Activated gamma-delta T cell treated with anti-CD3 and anti-CD28 coated beads, Interleukin-2, amount 50 U/mL, for 16 hours (primary cell): Measurements from ENCODE around the gene ZDHHC14.
"Not testable (repeated sequence)": the region's sequence is repeated elsewhere in the genome, so short reads cannot be mapped to it uniquely, and the experiment has no call there.

Experiments
- DNase-seq: peaks from one replicate; pipeline ENCODE4 v3.0.0-alpha.2; 2020; ENCODE audit warnings: low read depth

ZDHHC14 gene

DNA sequence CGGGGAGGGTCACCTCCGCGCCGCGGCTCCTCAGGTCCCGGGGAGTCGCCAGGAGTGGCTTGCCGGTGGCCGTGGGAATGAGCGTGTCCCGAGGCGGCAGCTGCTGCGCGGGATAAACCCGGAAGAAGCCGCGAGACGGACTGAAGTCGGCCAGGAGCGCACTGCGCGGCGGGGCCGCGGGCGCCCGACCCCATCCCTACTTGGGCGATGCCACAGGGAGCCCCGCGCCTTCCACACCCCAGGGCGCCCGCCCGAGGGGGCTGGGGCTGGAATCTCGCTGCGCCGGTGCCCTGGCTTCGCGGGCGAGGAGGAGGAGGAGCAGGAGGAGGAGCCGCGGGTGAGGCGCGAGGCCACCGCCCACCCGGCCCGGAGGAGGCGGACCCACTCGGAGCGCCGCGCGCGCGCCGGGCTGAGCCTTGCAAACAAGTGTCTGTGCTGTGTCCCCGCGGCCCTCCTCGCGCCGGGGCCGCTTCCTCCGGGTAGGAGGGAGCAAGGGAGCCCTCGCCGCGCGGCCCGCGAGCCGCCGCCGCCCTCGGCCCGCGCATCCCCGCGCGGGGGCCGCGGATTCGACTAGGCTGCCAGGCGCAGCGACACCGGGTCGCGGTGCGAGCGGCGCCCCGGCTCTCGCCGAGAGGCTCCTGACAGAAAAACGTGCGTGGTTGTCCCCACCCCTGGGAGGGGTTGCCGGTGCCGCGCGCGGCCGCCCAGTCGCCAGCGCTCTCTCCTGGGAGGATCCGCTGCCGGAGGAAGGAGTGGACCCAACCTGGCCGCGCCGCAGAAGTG is at the start of gene ZDHHC14:
Gene ZDHHC14 (plus strand): TSS at position 412 of the 783 bp plus-strand sequence.
- peak; percentile 82 for DNase-seq

GRCh38 chr6:157332813-157333212 is 48.2 kb upstream of the ZDHHC14 start:
- DNase-seq, result no peak

DNA sequence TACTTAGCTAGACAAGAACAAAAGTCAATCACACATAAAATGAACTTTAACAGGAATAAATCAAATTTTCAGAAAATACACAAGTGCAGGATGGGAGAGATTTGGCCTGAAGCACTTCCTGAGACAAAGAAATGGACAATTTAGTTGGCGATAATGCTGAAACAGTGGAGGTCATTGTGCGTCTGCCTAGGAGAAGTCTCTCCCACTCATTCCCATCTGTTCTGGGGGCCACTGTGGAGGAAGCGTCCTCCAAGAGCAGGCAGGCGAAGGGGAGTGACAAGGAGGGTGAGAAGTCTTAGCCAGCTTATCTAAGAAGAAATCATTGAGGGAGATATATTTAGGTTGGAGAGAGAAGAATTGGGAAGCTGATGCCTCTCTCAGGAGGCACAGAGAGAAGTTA is 47.5 kb upstream of the ZDHHC14 start:
- no peak for DNase-seq

GRCh38 chr6:157333956-157334355 is 47.0 kb upstream of the ZDHHC14 start:
- DNase-seq, result no peak

- no peak for DNase-seq
Observed at GRCh38 chr6:157335829-157336228, 45.2 kb upstream of the ZDHHC14 start.

- DNase-seq, result not testable (repeated sequence)
Observed at GRCh38 chr6:157337276-157337675, 43.7 kb upstream of the ZDHHC14 start.

DNA sequence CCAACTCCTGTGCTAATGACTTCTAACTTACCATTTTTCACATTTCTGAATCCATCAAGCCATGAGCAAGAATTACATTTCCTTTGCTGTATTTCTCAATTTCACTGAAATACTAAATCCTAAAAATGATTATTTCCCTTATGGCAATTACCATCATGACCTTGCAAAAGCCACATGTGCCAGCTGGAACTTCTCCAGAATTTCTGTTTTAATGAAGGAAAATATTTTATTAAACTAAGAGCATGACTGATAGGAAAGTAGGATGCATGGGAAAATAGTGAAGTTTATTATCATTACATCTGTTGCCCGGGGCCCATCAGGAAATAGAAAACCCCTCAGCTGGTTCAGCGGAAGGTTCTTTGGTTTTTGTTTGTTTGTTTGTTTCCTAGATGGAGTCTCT is 43.2 kb upstream of the ZDHHC14 start:
- no peak for DNase-seq

- DNase-seq, result no peak
Observed at GRCh38 chr6:157339432-157339831, 41.6 kb upstream of the ZDHHC14 start.

GRCh38 chr6:157343732-157344131 is 37.3 kb upstream of the ZDHHC14 start:
- DNase-seq, result no peak

DNA sequence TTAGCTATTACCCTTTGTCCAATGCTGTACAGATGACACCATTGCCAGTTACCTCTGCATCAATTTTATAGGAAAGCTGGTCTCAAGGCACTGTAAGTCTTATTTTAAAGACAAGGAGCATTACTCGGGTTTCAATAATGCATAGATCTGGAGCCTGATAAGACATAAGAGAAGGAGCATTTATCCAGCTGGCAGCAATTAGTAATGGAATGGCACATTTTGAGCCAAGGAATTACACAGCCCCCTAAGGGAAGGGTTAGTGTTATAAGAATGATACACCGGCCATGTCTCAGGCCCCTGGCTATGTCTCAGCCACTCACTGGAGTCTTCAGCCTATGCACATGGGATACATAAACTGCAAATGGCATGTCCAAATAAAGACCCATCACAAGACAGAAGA is 34.6 kb upstream of the ZDHHC14 start:
- no peak for DNase-seq

DNA sequence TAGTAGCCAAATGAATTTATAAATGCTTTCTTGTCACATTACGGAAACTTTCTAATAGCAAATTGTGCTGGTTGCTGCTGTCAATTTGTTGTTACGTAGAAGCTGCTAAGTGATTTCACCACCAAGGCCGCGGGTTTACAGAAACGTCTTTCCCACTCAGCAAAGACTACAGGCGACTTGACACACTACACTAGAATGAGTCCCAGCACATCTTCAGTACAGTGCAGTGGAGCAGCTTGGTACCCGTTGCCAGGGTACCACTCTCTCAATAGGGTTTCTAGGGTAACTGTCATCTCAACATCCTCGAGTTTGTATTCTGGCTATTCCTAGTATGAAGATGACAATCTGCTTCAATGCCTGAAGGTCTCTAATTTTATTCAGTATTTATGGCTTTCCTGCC is 22.7 kb upstream of the ZDHHC14 start:
- no peak for DNase-seq

DNA sequence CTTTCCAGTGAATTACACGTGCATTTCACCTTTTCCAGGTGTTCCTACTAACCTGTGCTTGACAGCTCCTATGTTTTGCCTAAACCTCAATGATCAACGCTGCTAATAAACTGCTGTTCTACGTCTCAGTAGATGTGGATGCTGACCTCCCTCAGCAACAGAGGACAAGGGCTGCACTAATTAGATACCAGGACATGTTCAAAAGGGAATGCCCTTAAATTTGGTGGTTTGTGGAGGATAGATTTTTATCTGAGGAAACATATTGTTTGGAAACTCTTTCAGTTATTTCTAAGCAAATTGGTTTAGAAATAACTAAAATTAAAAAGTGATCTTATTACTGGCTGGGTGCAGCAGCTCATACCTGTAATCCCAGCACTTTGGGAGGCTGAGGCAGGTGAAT is 19.1 kb upstream of the ZDHHC14 start:
- no peak for DNase-seq

DNA sequence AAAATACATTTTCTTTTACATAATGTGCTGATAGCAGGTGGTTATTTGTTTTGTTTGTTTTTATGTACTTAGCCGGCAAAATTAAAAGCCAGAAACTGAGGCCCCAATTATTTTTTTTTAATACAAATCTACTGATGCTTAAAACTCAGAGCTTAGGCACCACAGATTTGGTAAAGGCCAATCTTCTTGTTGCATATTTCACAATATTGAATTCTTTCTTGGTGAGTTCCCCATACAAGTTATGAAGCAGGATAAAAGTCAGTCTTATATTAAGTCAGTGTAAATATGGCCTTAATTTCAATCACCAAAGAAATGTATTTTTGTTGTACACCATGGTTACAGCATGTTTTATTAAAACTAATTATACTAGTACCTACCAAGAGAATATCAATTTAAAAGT is 16.3 kb upstream of the ZDHHC14 start:
- DNase-seq, result no peak

DNA sequence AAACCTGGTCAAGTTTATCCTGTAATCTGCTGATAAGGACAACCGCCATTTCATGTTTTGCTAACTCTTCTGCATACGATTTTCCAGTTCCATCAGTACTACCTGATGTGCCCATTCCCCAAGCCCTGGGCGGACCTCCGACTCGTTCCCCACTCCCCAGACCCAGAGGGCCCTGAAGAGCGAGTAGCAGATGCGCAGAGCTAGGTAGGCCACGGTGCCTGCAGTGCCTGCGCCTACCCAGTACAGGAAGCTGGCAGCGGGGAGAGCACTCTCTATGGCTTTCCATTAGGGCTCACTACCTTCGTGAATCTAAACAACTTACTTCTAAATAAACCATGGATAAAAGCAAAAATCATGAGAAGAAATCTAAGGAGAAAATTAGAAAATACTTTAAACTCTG is 14.3 kb upstream of the ZDHHC14 start:
- DNase-seq, result no peak

DNA sequence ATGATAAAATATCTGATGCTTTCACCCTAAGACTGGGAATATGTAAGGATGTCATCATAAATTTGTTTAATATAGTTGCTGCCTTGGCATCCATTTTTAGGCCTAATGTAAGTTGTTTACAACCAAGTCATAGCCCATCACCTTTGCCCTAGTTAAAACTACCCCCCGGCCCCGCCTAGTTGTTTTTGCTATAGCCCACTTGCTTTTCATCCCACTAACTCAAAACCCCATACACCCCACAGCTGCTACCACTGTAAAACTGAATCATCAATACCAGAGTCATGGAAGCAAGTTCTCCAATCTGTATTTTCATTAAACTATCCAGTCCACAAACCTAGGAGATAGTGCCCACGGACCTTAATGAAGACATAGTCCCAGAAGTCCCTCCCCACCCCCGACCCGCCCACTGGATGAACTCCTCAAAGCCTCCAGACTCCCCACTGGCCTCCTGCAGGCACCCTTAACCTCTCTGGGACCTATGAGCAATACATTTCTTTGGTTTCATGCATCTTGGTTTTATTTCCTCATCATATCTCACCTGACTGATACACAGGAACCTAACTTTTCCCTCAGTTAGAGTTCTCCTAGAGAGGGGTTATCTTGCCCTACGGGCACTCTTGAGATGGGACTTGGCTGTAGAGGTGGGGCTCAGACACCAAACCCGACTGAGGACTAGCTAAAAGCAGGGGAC is 12.5 kb upstream of the ZDHHC14 start:
- DNase-seq, result no peak

- DNase-seq, result no peak
Observed at GRCh38 chr6:157370755-157371154, 10.2 kb upstream of the ZDHHC14 start.

DNA sequence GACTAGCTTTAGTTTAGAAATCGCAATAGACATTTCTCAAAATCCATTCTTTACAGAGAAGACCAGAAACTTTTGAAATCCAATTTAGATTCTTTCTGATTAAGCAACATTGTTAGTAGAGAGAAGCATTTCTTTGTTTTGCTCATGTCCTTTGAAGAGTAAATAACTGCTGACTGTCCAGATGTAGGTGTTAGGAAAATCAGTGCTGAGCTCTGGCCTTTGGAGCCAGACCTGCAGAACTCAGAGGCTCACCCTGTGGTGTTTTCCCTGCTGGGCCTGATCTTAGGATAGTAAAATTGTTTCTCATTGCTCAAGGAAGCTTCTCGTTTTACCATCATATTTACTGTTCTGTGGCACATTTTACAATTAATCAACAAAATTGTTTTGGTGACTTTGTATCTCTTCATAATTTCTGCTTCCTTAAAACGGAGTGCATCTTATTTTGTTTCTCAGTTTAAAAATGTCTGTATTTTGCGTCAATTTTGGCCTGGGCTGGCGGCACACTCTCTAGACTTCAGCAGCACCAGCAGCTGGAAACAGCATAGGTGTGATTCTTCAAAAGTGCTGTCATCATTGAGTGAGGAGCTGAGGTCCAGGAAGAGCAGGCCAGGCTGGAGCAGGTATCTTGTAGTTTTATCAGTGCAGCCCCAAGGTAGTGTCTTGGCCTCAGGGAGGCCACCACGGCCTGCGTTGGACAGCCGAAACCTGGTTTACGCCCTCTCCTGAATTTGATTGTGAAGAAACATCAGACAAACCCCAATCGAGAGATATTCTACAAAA is 8.3 kb upstream of the ZDHHC14 start:
- no peak for DNase-seq

DNA sequence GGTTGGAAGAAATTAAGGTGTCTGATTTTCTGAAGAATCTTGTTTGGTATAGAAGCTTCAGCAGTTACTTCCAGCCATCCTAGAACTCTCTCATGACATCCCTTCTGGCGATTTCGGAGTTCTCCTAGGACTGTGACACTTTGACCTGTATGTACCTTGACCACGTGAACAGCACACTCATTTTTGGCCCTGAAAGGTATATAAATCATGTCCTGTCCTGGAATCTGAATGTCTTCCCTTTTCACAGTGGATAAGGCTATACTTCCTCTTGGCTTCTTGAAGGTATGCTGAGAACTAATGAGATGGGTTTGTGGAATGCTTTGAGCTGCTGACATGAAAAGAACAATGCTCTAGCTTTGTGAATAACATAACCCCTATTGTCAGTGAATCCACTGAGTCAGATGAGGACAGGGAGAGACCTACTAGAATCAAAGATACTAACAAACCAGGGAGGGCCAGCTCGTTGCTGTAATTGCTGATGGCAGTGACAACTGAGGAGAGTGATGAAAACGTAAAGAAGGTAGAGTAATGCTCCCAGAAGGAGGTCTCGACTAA is 6.0 kb upstream of the ZDHHC14 start:
- DNase-seq, result no peak

GRCh38 chr6:157376241-157376640 is 4.7 kb upstream of the ZDHHC14 start:
- no peak for DNase-seq

GRCh38 chr6:157376706-157377230 is 4.2 kb upstream of the ZDHHC14 start:
- no peak for DNase-seq

DNA sequence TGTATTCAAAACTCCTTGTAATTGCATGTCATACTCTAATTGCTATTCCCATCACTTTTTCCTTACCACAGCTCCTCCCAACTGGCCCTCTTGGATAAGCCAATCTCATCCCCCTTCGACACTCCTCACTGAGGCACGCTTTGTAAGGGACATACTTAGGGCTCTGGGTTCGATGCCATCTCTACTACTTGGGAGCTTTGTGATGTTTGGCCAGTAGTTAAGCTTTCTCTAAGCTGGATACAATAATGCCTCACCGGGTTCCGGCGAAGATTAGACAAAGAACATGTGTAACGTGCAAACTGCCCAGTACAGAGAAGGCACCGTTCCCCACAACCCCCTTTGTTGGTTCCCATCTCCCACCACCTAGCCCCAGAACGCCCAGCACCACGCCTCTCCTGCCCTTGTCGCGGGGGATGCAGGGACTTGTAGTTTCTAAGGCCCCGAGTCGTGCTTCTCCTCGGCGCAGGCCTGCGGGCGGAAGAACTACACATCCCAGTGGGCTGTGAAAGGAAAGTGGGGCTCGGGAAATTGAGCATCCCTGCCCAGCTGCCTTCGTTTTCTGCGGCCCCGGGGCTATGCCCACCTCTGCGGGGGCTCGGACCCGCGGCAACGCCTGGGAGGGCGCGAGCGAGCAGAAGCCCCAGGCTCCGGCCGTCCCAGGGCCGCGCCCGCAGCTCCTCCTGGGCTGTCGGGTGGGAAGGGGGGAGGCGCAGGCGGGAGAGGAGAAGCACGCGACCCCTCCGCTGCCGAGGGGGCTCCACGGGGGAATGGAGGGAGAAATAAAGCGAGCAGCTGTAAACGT is 1.1 kb upstream of the ZDHHC14 start:
- DNase-seq, result peak; percentile 80

GRCh38 chr6:157380458-157380778 is 572 bp upstream of the ZDHHC14 start:
- no peak for DNase-seq
